K562 (cell line): ENCODE measurements around the gene ZSWIM4. TPM values are rescaled to one million over a fixed set of nuclear protein-coding genes. Genes with fewer than 3 reads are reported as not detected.

Experiments
- CHD1 ChIP-seq: fragments of 200-600 bp; sonication (generic); IDR thresholded peaks from one replicate; pipeline ENCODE4 v1.6.1; 2012; ENCODE audit warnings: mild to moderate bottlenecking, moderate library complexity, low read length, inconsistent platforms
- CREM ChIP-seq: IDR thresholded peaks from 2 replicates; pipeline ENCODE4 v1.6.1; 2014; ENCODE audit warnings: antibody characterized with exemption, low read depth
- DNMT1 ChIP-seq: fragments of 450-650 bp; IDR thresholded peaks from 2 replicates; pipeline ENCODE4 v1.6.1; 2016; ENCODE audit warnings: antibody characterized with exemption, mild to moderate bottlenecking
- ELF4 ChIP-seq: fragments of 450-650 bp; formaldehyde crosslinking; IDR thresholded peaks from 2 replicates; pipeline ENCODE4 v1.4.0; 2022; ENCODE audit warnings: missing genetic modification characterization
- ESRRA ChIP-seq: fragments of 450-650 bp; IDR thresholded peaks from 2 replicates; pipeline ENCODE4 v1.6.1; 2014; ENCODE audit warnings: low read depth, mild to moderate bottlenecking, moderate library complexity, borderline replicate concordance
- FOXA3 ChIP-seq, 2 experiments: fragments of 450-650 bp in 1 of 2; sonication (generic) in 1 of 2; formaldehyde crosslinking; IDR thresholded peaks in 1 of 2; conservative IDR thresholded peaks in 1 of 2; 2 replicates each; pipeline versions ENCODE4 v1.4.0 to v1.8.0; 2020 to 2022; ENCODE audit warnings: mild to moderate bottlenecking in 2 of 2, missing genetic modification reagents in 1 of 2
- MTA1 ChIP-seq: fragments of 450-650 bp; IDR thresholded peaks from 2 replicates; pipeline ENCODE4 v1.6.1; 2017; ENCODE audit warnings: borderline replicate concordance
- PHF21A ChIP-seq: fragments of 450-650 bp; IDR thresholded peaks from 2 replicates; pipeline ENCODE4 v1.6.1; 2017; ENCODE audit warnings: low read depth, borderline replicate concordance
- RBFOX2 ChIP-seq: fragments of 200-400 bp; formaldehyde crosslinking; IDR thresholded peaks from 2 replicates; pipeline ENCODE4 v1.6.1; 2017; ENCODE audit warnings: low read depth, mild to moderate bottlenecking, low read length, moderate library complexity
- RCOR1 ChIP-seq, 2 experiments: IDR thresholded peaks; 2 replicates each; pipeline ENCODE4 v1.6.1; 2012; ENCODE audit warnings: low read depth in 2 of 2, low read length in 2 of 2, borderline replicate concordance in 1 of 2, improper control_type of control experiment in 1 of 2
- SAP30 ChIP-seq: fragments of 200-600 bp; sonication (generic); IDR thresholded peaks from 2 replicates; pipeline ENCODE4 v1.6.1; 2012; ENCODE audit warnings: borderline replicate concordance, low read depth, mild to moderate bottlenecking, moderate library complexity, low read length, control low read depth, inconsistent platforms; ENCODE audit not compliant: insufficient read depth, poor library complexity, severe bottlenecking
- TAF1 ChIP-seq: IDR thresholded peaks from 2 replicates; pipeline ENCODE4 v1.6.1; 2011; ENCODE audit warnings: mild to moderate bottlenecking, low read length, moderate library complexity; ENCODE audit not compliant: insufficient read depth, control insufficient read depth, severe bottlenecking; ENCODE audit errors: extremely low read depth
- TAF7 ChIP-seq: fragments of 450-650 bp; IDR thresholded peaks from 2 replicates; pipeline ENCODE4 v1.6.1; 2016; ENCODE audit warnings: missing genetic modification characterization, missing compliant biosample characterization
- TBL1XR1 ChIP-seq, 2 experiments: IDR thresholded peaks; 2 replicates each; pipeline ENCODE4 v1.6.1; 2012; ENCODE audit warnings: improper control_type of control experiment in 2 of 2, low read length in 2 of 2, mild to moderate bottlenecking in 1 of 2
- TCF7L2 ChIP-seq: fragments of 150-350 bp; IDR thresholded peaks from 2 replicates; pipeline ENCODE4 v1.6.1; 2016; ENCODE audit warnings: low read depth, mild to moderate bottlenecking, low read length, moderate library complexity
- TEAD2 ChIP-seq: fragments of 450-650 bp; IDR thresholded peaks from 2 replicates; pipeline ENCODE4 v1.6.1; 2016; ENCODE audit warnings: missing genetic modification characterization, control low read depth, missing compliant biosample characterization
- polyA plus RNA-seq, 8 experiments: library from polyadenylated mRNA; depleted of rRNA in 4 of 8; stranded (reverse) in 5 of 8; unstranded in 3 of 8; fragments of >200 nt; fragmentation: Nextera tagmentation in 2 of 8; fragmentation: Illumina TruSeq in 1 of 8; extraction: Ambion mirVana in 2 of 8; extraction: Trizol in 1 of 8; gene quantifications; 2 replicates each; pipeline versions ENCODE4 v1.2.1 to v1.2.3, GENCODE V29; 2011 to 2014; ENCODE audit warnings: inconsistent platforms in 1 of 8, missing spikeins in 1 of 8
- total RNA-seq, 7 experiments: library from RNA; depleted of rRNA in 6 of 7; stranded (reverse); fragments of >200 nt in 6 of 7; fragmentation: Illumina TruSeq in 2 of 7; extraction: Trizol in 2 of 7; gene quantifications; 2 replicates each; pipeline versions ENCODE4 v1.2.1 to v1.2.3, GENCODE V29; 2011 to 2021; ENCODE audit warnings: low replicate concordance in 1 of 7
- TF ChIP-seq, protein P1 (sequence below): fragments of 450-650 bp; IDR thresholded peaks from 2 replicates; pipeline ENCODE4 v1.6.1; 2016
- TF ChIP-seq, protein P2 (sequence below): fragments of 450-650 bp; formaldehyde crosslinking; IDR thresholded peaks from 2 replicates; pipeline ENCODE4 v1.4.0; 2020; ENCODE audit warnings: mild to moderate bottlenecking
- TF ChIP-seq, protein P3 (sequence below): fragments of 450-650 bp; IDR thresholded peaks from 2 replicates; pipeline ENCODE4 v1.6.1; 2018; ENCODE audit not compliant: partially characterized antibody

ZSWIM4 gene
- total and polyA plus RNA-seq, 9 of the 15 experiments (the other 6 are each of a cell fraction or from before 2014, with no cell fraction given) = 0.25 to 3.7 (median 0.79) TPM; not detected in 2

DNA sequence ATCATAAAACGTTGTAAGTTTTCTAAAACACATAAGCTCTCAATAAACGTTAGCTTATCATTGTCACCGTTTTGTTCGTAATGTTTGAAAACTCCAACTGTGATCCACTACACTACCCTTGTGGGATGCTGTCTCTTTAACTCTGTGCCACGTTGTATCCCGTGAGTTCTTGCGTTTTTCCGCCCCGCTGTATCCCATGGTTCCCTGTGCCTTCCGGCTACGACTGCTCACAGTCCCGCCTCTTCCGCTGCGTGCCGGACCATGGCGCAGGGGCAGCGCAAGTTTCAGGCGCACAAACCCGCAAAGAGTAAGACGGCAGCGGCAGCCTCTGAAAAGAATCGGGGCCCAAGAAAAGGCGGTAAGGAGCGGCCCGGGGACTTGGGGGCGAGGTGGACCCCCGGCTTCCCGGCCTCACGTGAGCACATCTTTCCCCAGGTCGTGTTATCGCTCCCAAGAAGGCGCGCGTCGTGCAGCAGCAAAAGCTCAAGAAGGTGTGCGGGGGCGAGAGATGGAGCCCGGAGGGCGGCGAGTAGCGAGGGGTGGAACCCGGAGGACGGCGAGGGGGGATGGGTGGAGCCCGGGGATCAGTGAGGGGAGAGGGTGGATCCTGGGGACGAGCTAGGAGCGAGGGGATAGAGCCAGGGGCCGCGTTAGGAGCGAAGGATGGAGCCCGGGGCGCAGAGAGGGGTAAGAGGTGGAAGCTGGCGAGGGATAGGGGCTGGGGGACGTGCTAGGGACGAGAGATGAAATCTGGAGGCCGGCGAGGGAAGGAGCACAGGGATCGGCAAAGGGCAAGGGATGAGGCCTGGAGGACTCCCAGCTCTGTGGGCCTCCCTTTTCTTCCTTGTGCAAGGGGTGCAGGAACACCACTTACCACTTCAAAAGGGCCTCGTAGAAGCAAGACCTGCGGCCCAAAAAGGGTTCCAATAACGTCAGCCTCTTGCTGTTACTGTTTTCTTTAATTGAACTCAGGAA is 20.7 kb upstream of the ZSWIM4 start, which contains the start of gene C19orf53 (continued):
- TF ChIP-seq, protein P1, sequence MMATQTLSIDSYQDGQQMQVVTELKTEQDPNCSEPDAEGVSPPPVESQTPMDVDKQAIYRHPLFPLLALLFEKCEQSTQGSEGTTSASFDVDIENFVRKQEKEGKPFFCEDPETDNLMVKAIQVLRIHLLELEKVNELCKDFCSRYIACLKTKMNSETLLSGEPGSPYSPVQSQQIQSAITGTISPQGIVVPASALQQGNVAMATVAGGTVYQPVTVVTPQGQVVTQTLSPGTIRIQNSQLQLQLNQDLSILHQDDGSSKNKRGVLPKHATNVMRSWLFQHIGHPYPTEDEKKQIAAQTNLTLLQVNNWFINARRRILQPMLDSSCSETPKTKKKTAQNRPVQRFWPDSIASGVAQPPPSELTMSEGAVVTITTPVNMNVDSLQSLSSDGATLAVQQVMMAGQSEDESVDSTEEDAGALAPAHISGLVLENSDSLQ = peak; percentile 56; the same call in 1 of the 2 replicates
- peak; percentile 91; the same call in 1 of the 2 replicates for TF ChIP-seq DNMT1
- TF ChIP-seq, protein P2, sequence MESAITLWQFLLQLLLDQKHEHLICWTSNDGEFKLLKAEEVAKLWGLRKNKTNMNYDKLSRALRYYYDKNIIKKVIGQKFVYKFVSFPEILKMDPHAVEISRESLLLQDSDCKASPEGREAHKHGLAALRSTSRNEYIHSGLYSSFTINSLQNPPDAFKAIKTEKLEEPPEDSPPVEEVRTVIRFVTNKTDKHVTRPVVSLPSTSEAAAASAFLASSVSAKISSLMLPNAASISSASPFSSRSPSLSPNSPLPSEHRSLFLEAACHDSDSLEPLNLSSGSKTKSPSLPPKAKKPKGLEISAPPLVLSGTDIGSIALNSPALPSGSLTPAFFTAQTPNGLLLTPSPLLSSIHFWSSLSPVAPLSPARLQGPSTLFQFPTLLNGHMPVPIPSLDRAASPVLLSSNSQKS = no peak
- peak; percentile 96 for TF ChIP-seq RBFOX2
- TF ChIP-seq CHD1 = peak; percentile 73
- TF ChIP-seq, protein P3, sequence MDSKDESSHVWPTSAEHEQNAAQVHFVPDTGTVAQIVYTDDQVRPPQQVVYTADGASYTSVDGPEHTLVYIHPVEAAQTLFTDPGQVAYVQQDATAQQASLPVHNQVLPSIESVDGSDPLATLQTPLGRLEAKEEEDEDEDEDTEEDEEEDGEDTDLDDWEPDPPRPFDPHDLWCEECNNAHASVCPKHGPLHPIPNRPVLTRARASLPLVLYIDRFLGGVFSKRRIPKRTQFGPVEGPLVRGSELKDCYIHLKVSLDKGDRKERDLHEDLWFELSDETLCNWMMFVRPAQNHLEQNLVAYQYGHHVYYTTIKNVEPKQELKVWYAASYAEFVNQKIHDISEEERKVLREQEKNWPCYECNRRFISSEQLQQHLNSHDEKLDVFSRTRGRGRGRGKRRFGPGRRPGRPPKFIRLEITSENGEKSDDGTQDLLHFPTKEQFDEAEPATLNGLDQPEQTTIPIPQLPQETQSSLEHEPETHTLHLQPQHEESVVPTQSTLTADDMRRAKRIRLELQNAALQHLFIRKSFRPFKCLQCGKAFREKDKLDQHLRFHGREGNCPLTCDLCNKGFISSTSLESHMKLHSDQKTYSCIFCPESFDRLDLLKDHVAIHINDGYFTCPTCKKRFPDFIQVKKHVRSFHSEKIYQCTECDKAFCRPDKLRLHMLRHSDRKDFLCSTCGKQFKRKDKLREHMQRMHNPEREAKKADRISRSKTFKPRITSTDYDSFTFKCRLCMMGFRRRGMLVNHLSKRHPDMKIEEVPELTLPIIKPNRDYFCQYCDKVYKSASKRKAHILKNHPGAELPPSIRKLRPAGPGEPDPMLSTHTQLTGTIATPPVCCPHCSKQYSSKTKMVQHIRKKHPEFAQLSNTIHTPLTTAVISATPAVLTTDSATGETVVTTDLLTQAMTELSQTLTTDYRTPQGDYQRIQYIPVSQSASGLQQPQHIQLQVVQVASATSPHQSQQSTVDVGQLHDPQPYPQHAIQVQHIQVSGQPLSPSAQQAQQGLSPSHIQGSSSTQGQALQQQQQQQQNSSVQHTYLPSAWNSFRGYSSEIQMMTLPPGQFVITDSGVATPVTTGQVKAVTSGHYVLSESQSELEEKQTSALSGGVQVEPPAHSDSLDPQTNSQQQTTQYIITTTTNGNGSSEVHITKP = peak; percentile 21
- peak; percentile 87 for TF ChIP-seq TAF1
- TF ChIP-seq MTA1 = peak; percentile 37; the same call in 1 of the 2 replicates
- no peak for TF ChIP-seq TEAD2 (tag)
- peak; percentile 59; the same call in 1 of the 2 replicates for TF ChIP-seq ESRRA
- peak; percentile 18 to 36; a peak in 2 of 4 replicates for TF ChIP-seq RCOR1 (IDR thresholded peaks at IDR 0.05; ENCODE audit: borderline replicate concordance in 1 of 2, low read depth in 2 of 2, low read length in 2 of 2)
- TF ChIP-seq TBL1XR1 (IDR thresholded peaks at IDR 0.05; ENCODE audit: low read length in 2 of 2) = peak in 1 of 2 experiments; percentile 83; a peak in 2 of 4 replicates
- peak; percentile 69 for TF ChIP-seq SAP30
- TF ChIP-seq ELF4 = 0 out of 2 replicates have a peak, but pooled peaks have one; percentile 60
- TF ChIP-seq FOXA3 (CRISPR knock-in tag; conservative IDR thresholded peaks at IDR 0.05 in 1 of 2, IDR thresholded peaks at IDR 0.05 in 1 of 2) = no peak
- peak; percentile 95 for TF ChIP-seq CREM
- peak; percentile 39; the same call in 1 of the 2 replicates for TF ChIP-seq TCF7L2
- TF ChIP-seq PHF21A = peak; percentile 40; the same call in 1 of the 2 replicates
- TF ChIP-seq TAF7 (tag) = peak; percentile 88
